ENCODE measurements around the gene RUSC1. TPM values are rescaled to one million over a fixed set of nuclear protein-coding genes. Genes with fewer than 3 reads are reported as not detected.

Gene RUSC1
- total and polyA plus RNA-seq, 2 donors (not counting 3 experiments of a cell fraction or from before 2014, with no cell fraction given), result 42.4 to 46.6 TPM

GRCh38 chr1:155279268-155279667 is 41.4 kb upstream of the RUSC1 start:
- POLR2A ChIA-PET, result no interaction called here
- intact Hi-C loops (cut with micrococcal nuclease), result no loop called here
- Histone ChIP-seq H3K9ac (replicated peaks; ENCODE audit: extremely low read depth, insufficient read depth, low read length) (no peak overlapping the region), H3K79me2 (ENCODE audit: control insufficient read depth, insufficient read depth, low read length) (no peaks in the 10 kb centered on the region), H4K20me1 (replicated peaks; ENCODE audit: control insufficient read depth, extremely low read depth, insufficient read depth, low read length) (no peaks in the 10 kb centered on the region), H2AFZ (ENCODE audit: low read depth, low read length) (no peak overlapping the region), H3K4me3 (replicated peaks in 1 of 3; ENCODE audit: insufficient read depth in 1 of 3, low read depth in 1 of 3, low read length in 3 of 3) (no peak overlapping the region), H3K4me1 (ENCODE audit: control insufficient read depth, extremely low read depth, insufficient read depth, low read length) (peaks cover 9% of the 10 kb centered on the region), H3K9me3 (replicated peaks; ENCODE audit: control insufficient read depth, insufficient read depth, low read length) (no peaks in the 10 kb centered on the region), H3K27me3 (ENCODE audit: control insufficient read depth in 2 of 2, insufficient read depth in 2 of 2, low read length in 2 of 2) (peaks cover 0 to 2% of the 10 kb centered on the region in 2 experiments), H3K36me3 (ENCODE audit: control insufficient read depth in 2 of 2, extremely low read depth in 1 of 2, insufficient read depth in 2 of 2, low read length in 2 of 2) (no peaks in the 10 kb centered on the region), H3K9me1 (replicated peaks; ENCODE audit: control insufficient read depth, extremely low read depth, insufficient read depth, low read length) (no peaks in the 10 kb centered on the region), H3K4me2 (ENCODE audit: insufficient read depth, low read length) (no peak overlapping the region), H3K27ac (ENCODE audit: insufficient read depth, low read depth, low read length) (no peak overlapping the region)
- FAIRE-seq (no peak), DNase-seq (ENCODE audit: low read depth, low spot score) (no peak)
- CTCF ChIA-PET, result interaction anchor here (1.1 kb wide), 1 partner anchor 20 kb away, joined by 5 read pairs; no protein-coding TSS in a partner anchor
- no TSS peak for BruUV-seq (replicated peaks)
- dilution Hi-C loops (cut with MboI; ENCODE audit: extremely low pct_ligation_motif_present, low sequenced_read_pairs), result no loop called here
- TF ChIP-seq CTCF (IDR thresholded peaks at IDR 0.05; ENCODE audit: extremely low read depth in 1 of 2, insufficient read depth in 1 of 2, low read depth in 1 of 2, low read length in 2 of 2), result no peak
- no peak for TF ChIP-seq MAX (IDR thresholded peaks at IDR 0.05; ENCODE audit: insufficient read depth, insufficient read length)
- no peak for TF ChIP-seq EZH2 (IDR thresholded peaks at IDR 0.05; ENCODE audit: borderline replicate concordance, low read depth, low read length, severe bottlenecking)
- no peak for TF ChIP-seq FOS (IDR thresholded peaks at IDR 0.05; ENCODE audit: borderline replicate concordance, insufficient read depth, low read length)
- TF ChIP-seq POLR2AphosphoS5 (IDR thresholded peaks at IDR 0.05; ENCODE audit: insufficient read depth, low read depth, low read length), result no peak
- no peak for TF ChIP-seq JUN (IDR thresholded peaks at IDR 0.05; ENCODE audit: borderline replicate concordance, insufficient read depth, insufficient read length, low read depth)
- TF ChIP-seq GATA2 (IDR thresholded peaks at IDR 0.05; ENCODE audit: insufficient read depth, insufficient read length, low read depth, low read length), result no peak
- TF ChIP-seq MYC (IDR thresholded peaks at IDR 0.05; ENCODE audit: low read depth, low read length), result no peak
- TF ChIP-seq POLR2A (IDR thresholded peaks at IDR 0.05; ENCODE audit: low read depth, low read length), result no peak

Measured in endothelial cell of umbilical vein (primary cell).